Neural crest cell (in vitro differentiated cells): ENCODE measurements around the gene THBS2. TPM values are rescaled to one million over a fixed set of nuclear protein-coding genes. Genes with fewer than 3 reads are reported as not detected.

Experiments used
- DNase-seq: peaks from one replicate; pipeline ENCODE4 v3.0.0; 2021; ENCODE audit warnings: low read depth, mixed read lengths, low spot score
- H3K27ac Mint-ChIP-seq: one replicate; pipeline ENCODE4 v1.8.0; 2021; ENCODE audit warnings: mild to moderate bottlenecking, mixed read lengths; ENCODE audit not compliant: unreplicated experiment
- H3K27me3 Mint-ChIP-seq: 2 replicates; pipeline ENCODE4 v1.8.0; 2021; ENCODE audit warnings: low read depth, mild to moderate bottlenecking, mixed read lengths
- H3K36me3 Mint-ChIP-seq: 2 replicates; pipeline ENCODE4 v1.8.0; 2021; ENCODE audit warnings: low read depth, mild to moderate bottlenecking, mixed read lengths
- H3K4me1 Mint-ChIP-seq: 2 replicates; pipeline ENCODE4 v1.8.0; 2021; ENCODE audit warnings: mixed read lengths
- H3K4me3 Mint-ChIP-seq: one replicate; pipeline ENCODE4 v1.8.0; 2021; ENCODE audit warnings: mild to moderate bottlenecking, mixed read lengths
- H3K9me3 Mint-ChIP-seq: 2 replicates; pipeline ENCODE4 v1.8.0; 2021; ENCODE audit warnings: mixed read lengths
- total RNA-seq: library from RNA; stranded (reverse); gene quantifications from 2 replicates; pipeline ENCODE4 v1.2.1, GENCODE V29; 2021
- TF ChIP-seq, protein P1 (sequence below): fragments of 200-600 bp; sonication (generic); conservative IDR thresholded peaks from 2 replicates; pipeline ENCODE4 v1.5.0; 2021; ENCODE audit warnings: antibody characterized with exemption, mild to moderate bottlenecking

THBS2 gene
- total RNA-seq, 1 donor from 2014 or later = 1.3 TPM

GRCh38 chr6:169230946-169231789, 22.5 kb downstream of the THBS2 start:
- Mint-ChIP-seq H3K4me1 (peaks cover 7% of the 10 kb centered on the region), H3K36me3 (peaks cover 5% of the 10 kb centered on the region), H3K4me3 (no peak overlapping the region), H3K27ac (no peak overlapping the region), H3K27me3 (no peaks in the 10 kb centered on the region), H3K9me3 (peaks cover 11% of the 10 kb centered on the region)
- no peak for DNase-seq
- TF ChIP-seq, protein P1, sequence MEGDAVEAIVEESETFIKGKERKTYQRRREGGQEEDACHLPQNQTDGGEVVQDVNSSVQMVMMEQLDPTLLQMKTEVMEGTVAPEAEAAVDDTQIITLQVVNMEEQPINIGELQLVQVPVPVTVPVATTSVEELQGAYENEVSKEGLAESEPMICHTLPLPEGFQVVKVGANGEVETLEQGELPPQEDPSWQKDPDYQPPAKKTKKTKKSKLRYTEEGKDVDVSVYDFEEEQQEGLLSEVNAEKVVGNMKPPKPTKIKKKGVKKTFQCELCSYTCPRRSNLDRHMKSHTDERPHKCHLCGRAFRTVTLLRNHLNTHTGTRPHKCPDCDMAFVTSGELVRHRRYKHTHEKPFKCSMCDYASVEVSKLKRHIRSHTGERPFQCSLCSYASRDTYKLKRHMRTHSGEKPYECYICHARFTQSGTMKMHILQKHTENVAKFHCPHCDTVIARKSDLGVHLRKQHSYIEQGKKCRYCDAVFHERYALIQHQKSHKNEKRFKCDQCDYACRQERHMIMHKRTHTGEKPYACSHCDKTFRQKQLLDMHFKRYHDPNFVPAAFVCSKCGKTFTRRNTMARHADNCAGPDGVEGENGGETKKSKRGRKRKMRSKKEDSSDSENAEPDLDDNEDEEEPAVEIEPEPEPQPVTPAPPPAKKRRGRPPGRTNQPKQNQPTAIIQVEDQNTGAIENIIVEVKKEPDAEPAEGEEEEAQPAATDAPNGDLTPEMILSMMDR = no peak

DNA sequence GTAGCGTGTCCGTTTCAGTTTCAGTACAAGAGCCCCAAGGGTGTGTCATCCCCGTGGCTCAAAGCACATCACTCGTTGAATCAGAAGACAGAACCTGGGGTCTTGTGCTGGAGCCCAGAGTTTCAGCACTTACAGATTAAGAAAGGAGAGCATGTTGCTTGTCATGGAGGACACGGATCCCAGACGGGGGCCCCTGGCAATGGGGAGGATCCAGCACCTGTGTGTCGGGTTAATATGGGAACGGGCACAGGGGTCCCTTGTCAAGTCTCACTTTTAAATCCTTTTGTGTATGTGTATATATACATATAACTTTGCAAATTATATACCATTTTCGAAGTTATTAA, 23.4 kb downstream of the THBS2 start:
- Mint-ChIP-seq H3K27ac (no peak overlapping the region), H3K4me3 (no peak overlapping the region), H3K36me3 (peaks cover 5% of the 10 kb centered on the region), H3K27me3 (no peaks in the 10 kb centered on the region), H3K9me3 (peaks cover 11% of the 10 kb centered on the region), H3K4me1 (peaks cover 7% of the 10 kb centered on the region)
- DNase-seq = no peak
- TF ChIP-seq, protein P1 = no peak

GRCh38 chr6:169229615-169230321, 23.9 kb downstream of the THBS2 start:
- Mint-ChIP-seq H3K9me3 (peaks cover 11% of the 10 kb centered on the region), H3K27me3 (no peaks in the 10 kb centered on the region), H3K27ac (peak overlapping the region; percentile 90), H3K4me3 (no peak overlapping the region), H3K4me1 (peaks cover 7% of the 10 kb centered on the region), H3K36me3 (peaks cover 5% of the 10 kb centered on the region)
- TF ChIP-seq, protein P1 = no peak
- DNase-seq = no peak

- Mint-ChIP-seq H3K27ac (no peak overlapping the region), H3K4me1 (peaks cover 7% of the 10 kb centered on the region), H3K27me3 (no peaks in the 10 kb centered on the region), H3K36me3 (no peaks in the 10 kb centered on the region), H3K4me3 (no peak overlapping the region), H3K9me3 (peaks cover 3% of the 10 kb centered on the region)
- no peak for DNase-seq
- TF ChIP-seq, protein P1 = no peak
Measured at GRCh38 chr6:169227116-169227515, 26.5 kb downstream of the THBS2 start.

DNA sequence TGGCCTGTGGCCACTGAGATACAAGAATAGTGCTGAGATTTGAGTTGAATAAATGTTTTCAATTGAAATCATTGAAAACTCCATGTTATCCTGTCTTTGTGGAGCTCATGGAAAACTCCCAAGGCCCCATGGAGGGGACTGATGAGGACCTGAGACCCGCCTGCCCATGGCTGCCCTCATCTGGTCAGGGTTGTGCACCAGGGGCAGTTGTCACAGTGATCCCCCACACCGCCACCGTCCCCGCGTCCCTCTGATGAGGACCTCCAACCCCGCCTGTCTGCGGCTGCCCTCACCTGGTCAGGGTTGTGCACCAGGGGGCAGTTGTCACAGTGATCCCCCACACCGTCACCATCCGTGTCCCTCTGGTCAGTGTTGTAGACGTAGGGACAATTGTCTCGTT, 27.8 kb downstream of the THBS2 start:
- Mint-ChIP-seq H3K27ac (no peak overlapping the region), H3K4me3 (no peak overlapping the region), H3K4me1 (peaks cover 7% of the 10 kb centered on the region), H3K27me3 (no peaks in the 10 kb centered on the region), H3K9me3 (peaks cover 3% of the 10 kb centered on the region), H3K36me3 (no peaks in the 10 kb centered on the region)
- TF ChIP-seq, protein P1 = no peak
- DNase-seq = no peak
